ENCODE measurements around the gene RILPL1. TPM values are rescaled to one million over a fixed set of nuclear protein-coding genes. Genes with fewer than 3 reads are reported as not detected.
"Not testable (repeated sequence)": the region's sequence is repeated elsewhere in the genome, so short reads cannot be mapped to it uniquely, and the experiment has no call there.

Gene RILPL1
- total RNA-seq, 1 donor from 2014 or later = 0.67 TPM

DNA sequence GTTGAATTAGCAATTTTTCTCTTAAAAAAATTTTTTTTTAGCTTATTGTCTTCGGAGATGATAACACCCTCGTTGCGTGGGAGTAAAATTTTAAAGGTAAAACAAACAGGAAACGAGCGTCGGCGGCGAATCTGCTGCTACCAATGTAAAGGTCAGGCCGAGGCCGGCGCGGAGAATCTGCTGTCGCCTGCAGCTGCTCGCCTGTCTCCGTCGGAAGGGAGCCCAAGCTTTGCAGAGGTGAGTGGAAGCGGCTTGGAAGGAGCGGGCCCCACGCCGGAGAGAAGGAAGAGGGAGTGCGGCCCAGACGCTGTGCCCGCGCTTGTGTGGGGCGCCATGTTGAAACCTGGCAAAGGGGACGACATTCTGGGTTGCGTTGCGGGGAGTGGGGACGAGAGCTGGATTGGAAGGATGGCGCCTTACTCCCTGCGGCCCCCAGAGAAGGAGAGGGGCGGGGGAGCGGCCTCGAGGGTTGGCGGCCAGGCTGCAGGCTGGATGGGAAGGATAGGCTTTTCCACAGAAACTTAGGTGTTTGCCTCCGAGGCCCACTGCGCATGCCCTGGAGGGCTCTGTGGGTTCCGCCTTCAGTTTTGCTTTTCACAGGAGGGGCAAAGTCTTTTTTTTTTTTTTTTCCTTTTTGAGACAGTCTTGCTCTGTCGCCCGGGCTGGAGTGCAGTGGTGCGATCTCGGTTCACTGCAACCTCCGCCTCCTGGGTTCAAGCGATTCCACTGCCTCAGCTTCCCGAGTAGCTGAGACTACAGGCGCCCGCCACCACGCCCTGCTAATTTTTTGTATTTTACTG is 75.3 kb downstream of the RILPL1 start, which contains the start of gene SNRNP35:
TSS of gene SNRNP35 (plus strand) at position 160 of the 800 bp plus-strand sequence. CDS start 7,402 bp downstream, outside the sequence.
- Mint-ChIP-seq H3K27ac (peak within 1 kb of the TSS; percentile 100), H3K4me3 (peak within 1 kb of the TSS; percentile 100), H3K9me3 (no peaks in the 10 kb centered on the region), H3K4me1 (peaks cover 33% of the 10 kb centered on the region), H3K27me3 (no peaks in the 10 kb centered on the region), H3K36me3 (ENCODE audit: low read depth) (peaks cover 20% of the 10 kb centered on the region)
- POLR2A ChIA-PET = interaction anchor here (0.6 to 4.0 kb wide), 16 partner anchors 11 to 1191 kb away, joined by 3 to 77 read pairs (median 6); partner anchors contain the start of genes KMT5A, RILPL2 and SBNO1
- TF ChIP-seq, protein P1, sequence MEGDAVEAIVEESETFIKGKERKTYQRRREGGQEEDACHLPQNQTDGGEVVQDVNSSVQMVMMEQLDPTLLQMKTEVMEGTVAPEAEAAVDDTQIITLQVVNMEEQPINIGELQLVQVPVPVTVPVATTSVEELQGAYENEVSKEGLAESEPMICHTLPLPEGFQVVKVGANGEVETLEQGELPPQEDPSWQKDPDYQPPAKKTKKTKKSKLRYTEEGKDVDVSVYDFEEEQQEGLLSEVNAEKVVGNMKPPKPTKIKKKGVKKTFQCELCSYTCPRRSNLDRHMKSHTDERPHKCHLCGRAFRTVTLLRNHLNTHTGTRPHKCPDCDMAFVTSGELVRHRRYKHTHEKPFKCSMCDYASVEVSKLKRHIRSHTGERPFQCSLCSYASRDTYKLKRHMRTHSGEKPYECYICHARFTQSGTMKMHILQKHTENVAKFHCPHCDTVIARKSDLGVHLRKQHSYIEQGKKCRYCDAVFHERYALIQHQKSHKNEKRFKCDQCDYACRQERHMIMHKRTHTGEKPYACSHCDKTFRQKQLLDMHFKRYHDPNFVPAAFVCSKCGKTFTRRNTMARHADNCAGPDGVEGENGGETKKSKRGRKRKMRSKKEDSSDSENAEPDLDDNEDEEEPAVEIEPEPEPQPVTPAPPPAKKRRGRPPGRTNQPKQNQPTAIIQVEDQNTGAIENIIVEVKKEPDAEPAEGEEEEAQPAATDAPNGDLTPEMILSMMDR (IDR thresholded peaks at IDR 0.05) = no peak
- intact Hi-C loops (cut with micrococcal nuclease) = loop anchor here (1.0 to 2.0 kb wide), 7 partner anchors 10 to 225 kb away; partner anchors contain the start of genes MPHOSPH9, MTRFR, RILPL2 and TMED2
- peak; percentile 84 for DNase-seq
- peak; percentile 79 for ATAC-seq (ENCODE audit: low read depth)
- CTCF ChIA-PET = no interaction called here

DNA sequence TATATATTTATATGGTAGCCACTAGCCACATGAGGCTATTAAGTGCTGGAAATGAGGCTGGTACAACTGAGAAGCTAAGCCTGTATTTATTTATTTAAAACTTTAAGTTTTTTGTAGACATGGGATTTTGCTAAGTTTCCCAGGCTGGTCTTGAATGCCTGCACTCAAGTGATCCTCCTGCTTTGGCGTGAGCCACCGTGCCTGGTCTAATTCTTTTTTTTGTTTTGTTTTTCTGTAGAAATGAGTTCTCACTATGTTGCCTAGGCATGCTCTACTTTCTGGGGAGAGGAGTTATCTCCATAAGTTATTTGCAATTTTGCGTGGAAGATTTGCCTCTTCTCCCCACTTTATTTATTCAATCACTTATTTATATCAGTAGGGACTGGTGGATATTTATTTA is 80.4 kb downstream of the RILPL1 start:
- H3K9me3 Mint-ChIP-seq = no peaks in the 10 kb centered on the region
- ChIA-PET POLR2A (no interaction called here), CTCF (no interaction called here)
- DNase-seq (no peak), ATAC-seq (ENCODE audit: low read depth) (no peak)
- no peak overlapping the region for H3K27ac Mint-ChIP-seq
- intact Hi-C loops (cut with micrococcal nuclease) = no loop called here
- TF ChIP-seq, protein P1 (IDR thresholded peaks at IDR 0.05) = no peak
- no peaks in the 10 kb centered on the region for H3K27me3 Mint-ChIP-seq
- H3K36me3 Mint-ChIP-seq (ENCODE audit: low read depth) = peaks cover 4% of the 10 kb centered on the region
- no peak overlapping the region for H3K4me3 Mint-ChIP-seq
- peaks cover 13% of the 10 kb centered on the region for H3K4me1 Mint-ChIP-seq

DNA sequence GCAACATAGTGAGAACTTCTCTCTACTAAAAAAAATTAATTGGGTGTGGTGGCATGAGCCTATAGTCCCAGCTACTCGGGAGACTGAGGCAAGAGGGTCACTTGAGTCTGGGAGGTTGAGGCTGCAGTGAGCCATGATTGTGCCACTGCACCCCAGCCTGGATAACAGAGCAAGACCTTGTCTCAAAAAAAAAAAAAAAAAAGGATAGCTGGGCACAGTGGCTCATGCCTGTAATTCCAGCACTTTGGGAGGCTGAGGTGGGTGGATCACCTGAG is 81.3 kb downstream of the RILPL1 start:
- H3K27ac Mint-ChIP-seq; CTCF ChIA-PET; H3K27me3 Mint-ChIP-seq; ATAC-seq (ENCODE audit: low read depth); H3K4me3 Mint-ChIP-seq; intact Hi-C loops (cut with micrococcal nuclease); H3K9me3 Mint-ChIP-seq; H3K36me3 Mint-ChIP-seq (ENCODE audit: low read depth); DNase-seq: not testable (repeated sequence)
- POLR2A ChIA-PET = interaction anchor here (0.7 to 1.1 kb wide), 3 partner anchors 11 to 55 kb away, joined by 4 to 7 read pairs (median 5); no protein-coding TSS in a partner anchor
- peaks cover 17% of the 10 kb centered on the region for H3K4me1 Mint-ChIP-seq

DNA sequence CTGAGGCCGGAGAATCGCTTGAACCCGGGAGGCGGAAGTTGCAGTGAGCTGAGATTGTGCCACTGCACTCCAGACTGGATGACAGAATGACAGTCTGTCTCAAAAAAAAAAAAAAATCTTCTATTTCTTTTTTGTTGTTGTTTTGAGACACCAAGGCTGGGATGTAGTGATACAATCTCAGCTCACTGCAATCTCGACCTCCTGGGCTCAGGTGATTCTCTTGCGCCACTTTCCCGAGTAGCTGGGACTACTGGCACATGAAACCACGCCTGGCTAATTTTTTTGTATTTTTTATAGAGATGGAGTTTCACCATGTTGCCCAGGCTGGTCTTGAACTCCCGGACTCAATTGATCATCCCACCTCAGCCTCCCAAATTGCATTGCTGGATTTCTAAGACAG is 82.9 kb downstream of the RILPL1 start:
- Mint-ChIP-seq H3K27me3 (no peaks in the 10 kb centered on the region), H3K9me3 (no peaks in the 10 kb centered on the region), H3K4me3 (no peak overlapping the region), H3K4me1 (peaks cover 26% of the 10 kb centered on the region), H3K27ac (peak overlapping the region; percentile 35), H3K36me3 (ENCODE audit: low read depth) (no peaks in the 10 kb centered on the region)
- TF ChIP-seq, protein P1 (IDR thresholded peaks at IDR 0.05) = no peak
- ChIA-PET POLR2A (interaction anchor here (0.5 to 0.6 kb wide), 2 partner anchors 86 to 550 kb away, joined by 3 to 5 read pairs; no protein-coding TSS in a partner anchor), CTCF (no interaction called here)
- DNase-seq (no peak), ATAC-seq (ENCODE audit: low read depth) (no peak)
- intact Hi-C loops (cut with micrococcal nuclease) = no loop called here

DNA sequence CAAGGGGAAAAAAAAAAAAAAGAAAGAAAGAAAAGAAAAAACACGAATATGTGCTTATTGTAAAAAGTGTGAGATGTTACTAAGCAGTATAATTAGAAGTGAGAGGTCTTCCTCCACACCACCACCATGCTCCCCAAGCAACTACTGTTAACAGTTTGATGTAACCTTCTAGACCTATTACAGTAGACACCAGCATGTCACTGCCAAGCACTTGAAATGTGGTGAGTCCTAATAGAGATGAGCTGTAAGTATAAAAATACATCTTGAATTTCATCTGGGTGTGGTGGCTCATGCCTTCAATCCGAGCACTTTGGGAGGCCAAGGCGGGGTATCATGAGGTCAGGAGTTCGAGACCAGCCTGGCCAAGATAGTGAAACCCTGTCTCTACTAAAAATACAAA is 83.7 kb downstream of the RILPL1 start:
- Mint-ChIP-seq H3K9me3 (no peaks in the 10 kb centered on the region), H3K4me1 (peaks cover 33% of the 10 kb centered on the region), H3K36me3 (ENCODE audit: low read depth) (no peaks in the 10 kb centered on the region), H3K4me3 (no peak overlapping the region), H3K27me3 (no peaks in the 10 kb centered on the region), H3K27ac (peak overlapping the region; percentile 75)
- intact Hi-C loops (cut with micrococcal nuclease) = no loop called here
- TF ChIP-seq, protein P1 (IDR thresholded peaks at IDR 0.05) = no peak
- DNase-seq (no peak), ATAC-seq (ENCODE audit: low read depth) (no peak)
- POLR2A ChIA-PET = interaction anchor here (0.6 to 5.7 kb wide), 4 partner anchors 9 to 507 kb away, joined by 4 to 77 read pairs (median 17); partner anchors contain the start of gene SNRNP35
- CTCF ChIA-PET = no interaction called here

Measured in activated B cell treated with CpG ODN at 0.5 μM for 24 hours (primary cell).